ENCODE measurements around the gene RHOBTB1. TPM values are rescaled to one million over a fixed set of nuclear protein-coding genes. Genes with fewer than 3 reads are reported as not detected.

Gene RHOBTB1
- total RNA-seq, 4 donors from 2014 or later: 15.5 to 44.0 (median 25.3) TPM

DNA sequence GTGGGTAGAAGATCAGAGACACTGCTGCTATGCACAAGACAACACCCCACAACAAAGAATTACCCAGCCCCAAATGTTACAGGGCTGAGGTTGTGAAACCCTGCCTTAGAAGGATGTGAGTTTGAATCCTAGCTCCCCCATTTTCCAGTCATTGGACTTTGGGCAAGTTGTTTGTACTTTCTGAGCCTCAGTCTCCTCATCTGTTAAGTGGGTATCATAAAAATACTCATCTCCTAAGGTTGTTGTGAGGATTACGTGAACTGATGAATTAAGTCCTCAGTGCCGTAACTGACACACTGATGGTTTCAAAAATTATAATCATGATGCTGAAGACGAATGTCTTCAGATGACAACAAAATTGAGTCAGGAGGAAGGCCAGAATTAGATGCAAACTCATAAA is 30.3 kb downstream of the RHOBTB1 start:
- Histone ChIP-seq H3K9me3 (no peaks in the 10 kb centered on the region), H3K4me3 (no peak overlapping the region), H3K27ac (peak overlapping the region; percentile 63 to 76 (median 68)), H3K36me3 (no peaks in the 10 kb centered on the region), H3K4me1 (peaks cover 25 to 78% (median 27%) of the 10 kb centered on the region in 3 donors), H3K27me3 (no peaks in the 10 kb centered on the region)
- WGBS, 2 donors (ENCODE audit: low coverage in 1 of 2): 83 to 93% methylated on average over 1 to 3 of the region's 3 CpGs
- TF ChIP-seq EP300 (IDR thresholded peaks at IDR 0.05): no peak
- TF ChIP-seq POLR2AphosphoS5 (IDR thresholded peaks at IDR 0.05): no peak
- no peak for TF ChIP-seq POLR2A (IDR thresholded peaks at IDR 0.05)
- TF ChIP-seq, protein P1, sequence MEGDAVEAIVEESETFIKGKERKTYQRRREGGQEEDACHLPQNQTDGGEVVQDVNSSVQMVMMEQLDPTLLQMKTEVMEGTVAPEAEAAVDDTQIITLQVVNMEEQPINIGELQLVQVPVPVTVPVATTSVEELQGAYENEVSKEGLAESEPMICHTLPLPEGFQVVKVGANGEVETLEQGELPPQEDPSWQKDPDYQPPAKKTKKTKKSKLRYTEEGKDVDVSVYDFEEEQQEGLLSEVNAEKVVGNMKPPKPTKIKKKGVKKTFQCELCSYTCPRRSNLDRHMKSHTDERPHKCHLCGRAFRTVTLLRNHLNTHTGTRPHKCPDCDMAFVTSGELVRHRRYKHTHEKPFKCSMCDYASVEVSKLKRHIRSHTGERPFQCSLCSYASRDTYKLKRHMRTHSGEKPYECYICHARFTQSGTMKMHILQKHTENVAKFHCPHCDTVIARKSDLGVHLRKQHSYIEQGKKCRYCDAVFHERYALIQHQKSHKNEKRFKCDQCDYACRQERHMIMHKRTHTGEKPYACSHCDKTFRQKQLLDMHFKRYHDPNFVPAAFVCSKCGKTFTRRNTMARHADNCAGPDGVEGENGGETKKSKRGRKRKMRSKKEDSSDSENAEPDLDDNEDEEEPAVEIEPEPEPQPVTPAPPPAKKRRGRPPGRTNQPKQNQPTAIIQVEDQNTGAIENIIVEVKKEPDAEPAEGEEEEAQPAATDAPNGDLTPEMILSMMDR (IDR thresholded peaks at IDR 0.05): no peak
- no peak for ATAC-seq

DNA sequence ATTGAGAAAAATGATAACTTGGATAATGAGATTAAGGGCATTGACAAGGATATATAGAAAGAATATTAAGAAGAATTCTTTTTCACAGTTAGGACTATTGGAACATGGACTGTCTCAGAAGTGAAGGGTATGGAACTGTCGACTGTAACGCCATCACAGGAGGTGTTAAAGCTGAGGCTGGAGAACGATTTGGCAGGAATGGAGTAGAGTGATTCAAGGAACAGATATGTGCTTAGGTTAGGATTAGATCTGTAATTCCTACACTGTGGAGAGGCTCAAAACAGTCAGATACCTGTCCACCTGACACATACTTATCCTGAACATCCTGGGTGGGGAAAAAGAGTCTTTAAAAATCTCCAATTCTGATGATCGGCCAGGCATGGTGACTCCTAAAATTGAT is 30.9 kb downstream of the RHOBTB1 start:
- Histone ChIP-seq H3K36me3 (no peaks in the 10 kb centered on the region), H3K27ac (peak overlapping the region; percentile 63 to 76 (median 68)), H3K27me3 (no peaks in the 10 kb centered on the region), H3K4me3 (no peak overlapping the region), H3K4me1 (peaks cover 28 to 83% (median 29%) of the 10 kb centered on the region in 3 donors), H3K9me3 (no peaks in the 10 kb centered on the region)
- ATAC-seq: no peak
- WGBS, 2 donors (ENCODE audit: low coverage in 1 of 2): 41 to 46% methylated on average over 4 of the region's 4 CpGs
- TF ChIP-seq POLR2AphosphoS5 (IDR thresholded peaks at IDR 0.05) (peak; percentile 16), EP300 (IDR thresholded peaks at IDR 0.05) (no peak)
- TF ChIP-seq, protein P1 (IDR thresholded peaks at IDR 0.05): no peak

DNA sequence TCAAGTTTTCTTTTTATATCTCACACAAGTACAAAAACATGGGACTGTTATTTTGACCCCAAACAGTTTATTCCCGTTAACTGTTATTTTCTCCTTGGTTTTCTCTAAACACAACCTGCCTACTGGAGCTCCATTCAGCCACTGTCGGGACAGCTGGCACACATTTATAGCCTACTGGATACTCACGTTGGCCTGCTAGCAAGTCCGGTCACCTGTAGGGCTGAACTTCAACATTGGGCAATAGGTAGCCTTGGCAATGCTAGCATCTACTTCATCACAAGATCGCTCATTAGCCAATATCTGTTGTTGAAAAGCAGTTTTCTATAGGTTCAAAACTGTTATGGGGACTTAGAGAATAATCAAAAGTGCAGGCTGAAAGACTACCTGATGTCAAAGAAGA is 32.3 kb downstream of the RHOBTB1 start:
- TF ChIP-seq, protein P1 (IDR thresholded peaks at IDR 0.05): no peak
- TF ChIP-seq POLR2AphosphoS5 (IDR thresholded peaks at IDR 0.05): no peak
- 50 to 84% methylated on average over 1 to 5 of the region's 5 CpGs for WGBS, 2 donors (ENCODE audit: low coverage in 1 of 2)
- no peaks in the 10 kb centered on the region for H3K36me3 ChIP-seq
- H3K27ac ChIP-seq: peak overlapping the region in 2 of 4 donors; percentile 10 to 76
- no peak overlapping the region for H3K4me3 ChIP-seq
- no peaks in the 10 kb centered on the region for H3K9me3 ChIP-seq
- peaks cover 32 to 96% (median 36%) of the 10 kb centered on the region in 3 donors for H3K4me1 ChIP-seq
- no peak for ATAC-seq
- no peaks in the 10 kb centered on the region for H3K27me3 ChIP-seq

DNA sequence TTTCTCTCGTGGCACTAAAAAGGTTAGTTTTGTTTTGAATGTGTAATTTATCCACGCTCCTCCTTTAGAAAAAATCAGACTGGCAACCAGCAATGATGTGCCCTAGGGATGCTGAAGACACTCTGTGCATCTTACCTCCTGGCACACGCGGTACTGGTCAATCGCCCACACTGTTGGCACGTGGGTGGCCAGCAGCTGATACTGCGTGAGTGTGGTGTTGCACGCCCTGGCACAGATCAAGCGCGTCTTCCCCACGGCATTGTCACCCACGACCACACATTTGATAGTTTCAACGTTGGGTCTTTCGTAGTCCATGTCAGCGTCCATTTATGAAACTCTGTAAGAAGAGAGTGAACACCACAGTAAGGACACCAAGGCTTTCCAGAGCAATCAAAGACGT is 32.8 kb downstream of the RHOBTB1 start:
- no peaks in the 10 kb centered on the region for H3K36me3 ChIP-seq
- peak overlapping the region in 2 of 4 donors; percentile 10 to 76 for H3K27ac ChIP-seq
- H3K4me1 ChIP-seq: peaks cover 35 to 98% (median 36%) of the 10 kb centered on the region in 3 donors
- H3K9me3 ChIP-seq: no peaks in the 10 kb centered on the region
- whole genome bisulfite sequencing, 2 donors (ENCODE audit: low coverage in 1 of 2): 79 to 93% methylated on average over 2 to 16 of the region's 16 CpGs
- TF ChIP-seq POLR2AphosphoS5 (IDR thresholded peaks at IDR 0.05) (no peak), EP300 (IDR thresholded peaks at IDR 0.05) (no peak), POLR2A (IDR thresholded peaks at IDR 0.05) (no peak)
- TF ChIP-seq, protein P1 (IDR thresholded peaks at IDR 0.05): no peak
- no peak for ATAC-seq
- no peak overlapping the region for H3K4me3 ChIP-seq
- no peaks in the 10 kb centered on the region for H3K27me3 ChIP-seq

DNA sequence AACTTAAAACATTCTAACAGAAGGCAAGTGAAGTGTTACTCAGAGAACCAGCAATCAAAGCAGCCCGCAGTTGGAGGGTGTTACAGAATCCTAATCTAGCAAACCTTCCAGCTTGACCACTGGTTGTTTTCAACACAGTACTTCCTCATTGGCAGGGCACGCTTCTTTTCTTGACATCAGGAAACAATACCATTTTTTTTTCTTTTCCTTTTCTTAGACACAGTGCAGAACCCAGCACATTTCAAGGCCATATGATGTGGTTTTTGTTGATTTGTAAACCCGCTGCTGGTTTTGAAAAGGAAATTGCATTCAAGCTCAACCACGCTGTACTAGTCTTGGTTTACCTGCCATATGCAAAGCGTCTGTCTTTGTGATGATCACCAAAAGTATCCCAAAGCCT is 33.4 kb downstream of the RHOBTB1 start:
- no peaks in the 10 kb centered on the region for H3K9me3 ChIP-seq
- peak overlapping the region in 3 of 4 donors; percentile 25 to 76 (median 44) for H3K27ac ChIP-seq
- no peaks in the 10 kb centered on the region for H3K36me3 ChIP-seq
- 20 to 70% methylated on average over 4 to 5 of the region's 5 CpGs for WGBS, 2 donors (ENCODE audit: low coverage in 1 of 2)
- ATAC-seq: no peak
- TF ChIP-seq POLR2AphosphoS5 (IDR thresholded peaks at IDR 0.05): no peak
- TF ChIP-seq, protein P1 (IDR thresholded peaks at IDR 0.05): no peak
- TF ChIP-seq POLR2A (IDR thresholded peaks at IDR 0.05): no peak
- no peak for TF ChIP-seq EP300 (IDR thresholded peaks at IDR 0.05)
- peaks cover 34 to 98% (median 38%) of the 10 kb centered on the region in 3 donors for H3K4me1 ChIP-seq
- no peaks in the 10 kb centered on the region for H3K27me3 ChIP-seq
- H3K4me3 ChIP-seq: no peak overlapping the region
